GM19240 (cell line): Measurements from ENCODE around the gene JOSD2.
"Not testable (repeated sequence)": the region's sequence is repeated elsewhere in the genome, so short reads cannot be mapped to it uniquely, and the experiment has no call there.

Source experiments
- DNase-seq: peaks from one replicate; pipeline ENCODE4 v3.0.0; 2011; ENCODE audit warnings: low spot score; ENCODE audit not compliant: insufficient read length

The JOSD2 gene

DNA sequence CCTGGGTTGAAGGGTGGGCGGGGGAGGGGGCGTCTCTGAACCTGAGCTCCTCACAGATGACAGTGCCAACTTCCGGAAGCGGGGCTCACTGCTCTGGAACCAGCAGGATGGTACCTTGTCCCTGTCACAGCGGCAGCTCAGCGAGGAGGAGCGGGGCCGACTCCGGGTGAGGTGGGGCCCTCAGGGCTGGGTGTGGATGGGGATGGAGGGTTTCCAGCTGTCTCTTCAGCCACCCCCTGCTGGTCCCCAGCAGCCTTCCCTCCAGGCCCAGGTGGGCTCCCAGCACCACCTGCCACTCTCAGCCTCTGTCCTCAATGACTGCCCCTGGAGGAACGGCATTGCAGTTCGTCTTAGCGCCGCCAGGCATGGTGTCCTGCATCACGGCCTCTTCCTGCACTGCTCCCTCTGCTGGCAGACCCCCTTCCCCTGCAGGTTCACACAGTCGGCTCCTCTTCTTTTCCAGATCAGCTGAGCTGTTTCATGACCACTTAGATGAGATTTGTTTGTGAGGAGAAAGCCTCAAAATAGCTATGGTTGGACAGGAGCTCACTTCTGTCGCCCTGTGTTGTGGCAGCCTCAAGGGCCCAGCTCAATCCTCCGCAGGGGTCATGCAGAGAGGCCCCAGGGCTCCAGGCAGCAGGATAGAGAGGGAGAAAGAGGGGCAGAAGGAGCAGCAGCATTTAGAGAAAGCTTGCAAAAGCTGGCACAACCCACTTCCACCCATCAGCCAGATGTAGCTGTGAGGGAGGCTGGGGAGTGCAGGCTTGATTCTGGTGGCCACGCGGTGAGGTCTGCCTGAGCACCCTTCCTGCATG is 31.9 kb downstream of the JOSD2 start:
- no peak for DNase-seq

DNA sequence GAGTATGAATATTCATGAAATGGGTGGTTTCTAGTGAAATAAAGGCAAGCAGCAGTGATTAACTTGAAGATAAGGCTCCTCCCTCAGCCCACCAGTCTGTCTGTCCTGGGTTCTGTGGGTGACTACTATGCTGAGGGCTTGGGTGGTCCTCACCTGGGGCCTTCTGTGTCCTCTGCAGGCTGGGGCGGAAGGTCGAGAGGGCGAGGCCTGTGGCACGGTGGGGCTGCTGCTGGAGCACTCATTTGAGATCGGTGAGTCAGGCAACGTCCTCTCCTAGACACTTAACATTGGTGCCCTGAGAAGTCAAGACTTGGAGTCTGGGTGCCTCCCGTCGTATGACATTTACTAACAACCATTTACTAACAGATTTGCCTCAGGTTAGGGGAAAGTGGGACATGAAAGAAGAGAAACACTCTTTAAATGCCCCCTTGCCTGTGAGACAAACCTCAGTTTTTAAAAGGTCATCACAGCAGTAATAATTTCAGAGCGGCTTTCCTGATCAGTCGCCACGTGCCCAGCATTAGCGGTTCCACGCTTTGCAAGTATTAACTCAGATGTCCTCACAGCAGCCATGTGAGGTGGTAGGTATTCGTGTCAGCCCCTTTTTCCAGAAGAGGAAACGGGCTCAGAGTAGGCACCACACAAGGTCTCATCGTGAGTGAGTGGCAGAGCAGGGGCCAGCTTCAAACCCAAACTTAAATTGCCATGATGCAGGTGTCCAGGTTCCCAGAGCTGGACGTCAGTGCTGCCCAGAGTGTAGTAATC is 33.1 kb downstream of the JOSD2 start:
- DNase-seq = no peak

DNA sequence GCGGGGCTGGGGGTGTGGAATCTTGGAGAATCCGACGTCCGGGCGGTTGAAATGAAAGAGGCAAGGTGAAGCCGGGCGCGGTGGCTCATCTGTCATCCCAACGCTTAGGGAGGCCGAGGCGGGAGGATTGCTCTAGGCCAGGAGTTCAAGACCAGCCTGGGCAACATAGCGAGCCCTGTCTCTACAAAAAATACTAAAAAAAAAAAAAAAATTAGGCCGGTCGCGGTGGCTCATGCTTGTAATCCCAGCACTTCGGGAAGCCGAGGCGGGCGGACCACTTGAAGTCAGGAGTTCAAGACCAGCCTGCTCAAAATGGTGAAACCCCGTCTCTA is 34.1 kb downstream of the JOSD2 start:
- DNase-seq = no peak

DNA sequence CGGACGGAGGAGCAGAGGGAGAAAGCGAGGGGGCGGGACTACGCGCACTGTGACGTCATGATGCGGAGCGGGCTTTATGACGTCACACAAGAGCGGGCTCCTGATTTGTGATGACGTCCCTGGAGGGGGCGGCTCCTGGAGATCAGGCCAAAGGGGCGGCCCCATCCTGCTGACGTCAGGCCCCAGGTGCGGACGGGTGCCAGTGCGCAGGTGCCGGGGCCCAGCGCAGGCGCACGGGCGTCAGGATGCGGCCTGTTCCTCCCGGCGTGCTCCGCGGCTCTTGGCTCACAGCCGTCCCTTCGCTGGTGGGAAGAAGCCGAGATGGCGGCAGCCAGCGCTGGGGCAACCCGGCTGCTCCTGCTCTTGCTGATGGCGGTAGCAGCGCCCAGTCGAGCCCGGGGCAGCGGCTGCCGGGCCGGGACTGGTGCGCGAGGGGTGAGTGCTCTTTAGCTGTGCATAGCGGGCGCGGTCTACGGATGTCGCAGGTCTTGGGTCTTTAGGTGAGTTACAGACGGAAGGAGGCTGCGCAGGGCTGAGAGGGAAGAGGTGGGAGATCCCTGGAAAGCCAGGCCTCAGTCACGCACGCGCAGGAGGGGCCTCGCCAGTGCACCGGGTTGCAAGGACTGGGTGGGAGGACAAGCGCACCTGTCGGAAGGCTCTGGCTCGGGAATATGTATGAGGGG is 34.6 kb downstream of the JOSD2 start, which contains the start of the genes EMC10 and GARIN5A:
Gene EMC10 (plus strand): TSS at position 284 of the 683 bp plus-strand sequence. CDS start 38 bp downstream, at position 322.
Gene GARIN5A (minus strand): TSS at position 625 of the 683 bp plus-strand sequence. CDS start 460 bp downstream, at position 165.
- peak; percentile 100 for DNase-seq

- no peak for DNase-seq
These were observed 35.2 kb downstream of the JOSD2 start for GRCh38 chr19:50475736-50476223.

DNA sequence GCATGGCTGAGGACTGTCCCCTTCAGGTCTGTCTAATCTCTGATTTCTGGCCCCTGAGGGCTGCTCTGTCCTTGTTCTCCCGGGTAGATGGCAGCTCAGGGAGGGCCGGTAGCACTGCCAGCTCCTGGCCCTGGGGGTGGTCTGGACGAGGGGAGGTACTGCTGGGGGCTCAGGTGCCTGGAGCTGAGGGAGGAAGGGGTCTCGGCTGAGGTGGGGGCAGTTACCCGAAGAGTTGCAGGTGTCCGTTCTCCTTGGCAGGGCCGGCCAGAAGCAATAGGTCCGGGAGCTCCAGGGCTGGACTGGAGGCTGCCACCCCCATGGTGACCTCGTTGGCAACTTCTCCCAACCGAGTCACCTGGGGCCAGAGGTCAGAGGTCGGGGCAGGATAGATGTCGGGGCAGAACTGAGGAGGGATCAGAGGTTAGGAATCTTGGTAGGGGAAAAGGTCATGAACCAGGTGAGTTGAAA is 35.9 kb downstream of the JOSD2 start:
- no peak for DNase-seq

DNA sequence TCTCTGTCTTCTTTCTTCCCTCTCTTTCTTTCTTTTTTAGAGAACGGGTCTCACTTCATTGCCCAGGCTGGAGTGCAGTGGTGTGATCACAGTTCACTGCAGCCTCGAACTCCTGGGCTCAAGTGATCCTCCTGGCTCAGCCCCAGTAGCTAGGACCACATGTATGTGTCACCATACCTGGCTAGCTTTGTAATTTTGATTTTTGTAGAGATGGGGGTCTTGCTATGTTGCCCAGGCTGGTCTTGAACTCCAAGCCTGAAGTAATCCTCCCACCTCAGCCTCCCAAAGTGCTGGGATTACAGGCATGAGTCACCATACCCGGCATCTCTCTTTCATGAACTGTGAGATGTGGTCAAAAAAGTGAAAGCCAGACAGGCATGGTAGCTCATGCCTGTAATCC is 37.7 kb downstream of the JOSD2 start:
- DNase-seq = not testable (repeated sequence)

GRCh38 chr19:50468818-50469217 is 42.2 kb downstream of the JOSD2 start:
- no peak for DNase-seq

- DNase-seq = no peak
These were observed 43.4 kb downstream of the JOSD2 start for GRCh38 chr19:50467566-50467965.

DNA sequence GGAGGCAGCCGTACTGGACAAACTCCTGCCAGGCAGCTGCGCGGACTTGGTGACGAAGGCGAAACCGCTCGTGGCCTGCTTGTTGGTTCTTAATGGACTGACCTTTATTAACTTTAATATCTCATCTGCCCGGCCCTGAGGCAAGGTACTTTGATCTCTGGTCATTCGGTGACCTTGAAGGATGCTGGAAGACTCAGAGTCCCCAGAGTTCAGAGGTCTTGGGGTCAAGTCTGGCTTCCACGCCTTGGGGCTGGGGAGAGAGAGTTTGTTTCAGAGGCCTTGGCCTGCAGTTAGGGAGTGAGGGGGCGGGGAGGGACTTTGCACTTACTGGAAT is 44.3 kb downstream of the JOSD2 start:
- no peak for DNase-seq

- no peak for DNase-seq
These were observed 44.8 kb downstream of the JOSD2 start for GRCh38 chr19:50465986-50466705.

GRCh38 chr19:50465000-50465399 is 46.0 kb downstream of the JOSD2 start:
- DNase-seq = no peak

DNA sequence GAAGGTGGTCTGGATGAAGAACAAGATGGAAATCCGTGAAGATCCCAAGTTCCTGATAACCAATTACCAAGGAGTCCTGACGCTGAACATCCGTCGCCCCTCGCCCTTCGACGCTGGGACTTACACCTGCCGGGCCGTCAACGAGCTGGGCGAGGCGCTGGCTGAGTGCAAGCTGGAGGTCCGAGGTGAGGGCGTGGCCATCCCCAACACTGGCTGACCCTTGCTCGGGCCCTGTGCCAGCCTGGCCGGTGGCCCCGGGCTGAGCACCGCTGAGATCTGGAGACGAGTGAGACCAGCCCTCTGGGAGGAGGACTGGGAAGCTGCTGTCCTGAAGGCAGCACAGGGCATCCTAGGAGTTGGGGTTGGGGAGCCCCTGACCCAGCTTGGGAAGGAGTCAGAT is 46.6 kb downstream of the JOSD2 start:
- no peak for DNase-seq

DNA sequence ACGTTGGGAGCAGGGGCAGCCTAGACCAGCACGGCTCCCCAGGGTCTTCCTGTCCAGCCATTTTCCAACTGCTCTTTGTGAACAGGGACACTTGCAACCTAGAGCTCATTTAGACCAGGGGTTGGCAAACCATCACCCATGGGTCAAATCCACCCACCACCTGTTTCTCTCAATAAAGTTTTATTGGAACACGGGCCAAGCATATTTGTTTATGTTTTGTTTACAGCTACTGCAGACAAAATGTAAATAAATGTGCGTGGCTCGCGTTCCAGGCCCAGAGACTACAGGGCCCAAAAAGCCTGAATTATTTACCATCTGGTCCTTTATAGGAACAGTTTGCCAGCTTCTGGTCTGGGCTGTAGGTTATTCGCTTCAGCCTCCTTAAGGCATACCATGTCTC is 48.0 kb downstream of the JOSD2 start:
- no peak for DNase-seq

DNA sequence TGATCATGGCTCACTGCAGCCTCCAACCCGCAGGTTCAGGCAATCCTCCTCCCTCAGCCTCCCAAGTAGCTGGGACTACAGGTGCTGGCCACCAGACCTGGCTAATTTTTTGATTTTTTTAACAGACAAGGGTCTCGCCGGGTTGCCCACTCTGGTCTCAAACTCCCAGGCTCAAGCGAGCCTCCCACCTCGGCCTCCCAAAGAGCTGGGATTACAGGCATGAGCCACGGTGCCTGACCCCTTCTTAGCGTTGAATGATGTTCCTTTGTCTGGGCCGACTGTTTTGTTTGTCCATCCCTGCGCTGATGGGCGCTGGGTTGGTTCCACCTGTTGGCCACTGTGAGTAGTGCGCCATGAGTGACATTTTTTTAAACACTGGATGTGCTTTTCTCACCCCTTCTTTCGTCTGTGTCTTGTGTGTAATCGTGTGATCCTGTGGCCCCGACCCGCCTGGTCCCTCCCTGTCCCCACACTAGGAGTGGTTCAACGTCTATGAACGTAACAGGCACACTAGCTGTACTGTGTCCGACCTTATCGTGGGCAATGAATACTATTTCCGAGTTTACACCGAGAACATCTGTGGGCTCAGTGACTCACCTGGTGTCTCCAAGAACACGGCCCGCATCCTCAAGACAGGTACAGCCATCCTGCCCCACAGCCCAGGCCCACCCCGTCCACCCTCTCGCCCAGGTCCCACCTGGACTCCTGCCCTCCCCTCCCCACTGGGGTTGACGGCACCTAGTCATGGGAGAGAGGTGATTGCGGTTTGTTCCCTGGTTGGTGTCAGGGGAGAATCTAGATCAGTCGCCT is 49.7 kb downstream of the JOSD2 start:
- DNase-seq = peak; percentile 97

DNA sequence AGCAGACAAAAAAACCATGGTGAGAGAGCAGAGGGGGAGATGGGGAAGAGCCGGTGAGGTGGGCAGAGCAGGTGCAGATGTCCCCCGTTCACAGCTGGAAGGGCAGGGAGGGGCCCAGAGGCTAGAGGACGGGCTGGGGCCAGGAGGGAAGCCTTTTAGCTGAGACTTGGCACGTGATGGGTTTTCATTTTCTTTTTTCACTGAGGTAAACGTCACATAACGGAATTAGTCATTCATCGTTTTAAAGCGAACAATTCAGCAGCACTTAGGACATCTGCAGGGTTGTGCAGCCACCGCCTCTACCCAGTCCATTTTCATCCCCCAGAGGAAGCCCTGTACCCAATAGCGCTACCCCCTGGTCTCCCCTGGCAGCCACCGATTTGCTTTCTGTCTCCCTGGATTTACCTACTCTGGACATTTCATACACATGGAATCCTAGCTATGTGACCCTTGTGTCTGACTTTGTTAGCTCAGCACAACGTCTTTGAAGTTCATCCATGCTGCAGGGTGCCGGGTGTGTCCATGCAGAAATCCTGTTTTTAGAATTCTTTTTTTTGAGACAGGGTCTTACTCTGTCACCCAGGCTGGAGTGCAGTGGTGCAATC is 50.7 kb downstream of the JOSD2 start:
- DNase-seq = peak; percentile 92

DNA sequence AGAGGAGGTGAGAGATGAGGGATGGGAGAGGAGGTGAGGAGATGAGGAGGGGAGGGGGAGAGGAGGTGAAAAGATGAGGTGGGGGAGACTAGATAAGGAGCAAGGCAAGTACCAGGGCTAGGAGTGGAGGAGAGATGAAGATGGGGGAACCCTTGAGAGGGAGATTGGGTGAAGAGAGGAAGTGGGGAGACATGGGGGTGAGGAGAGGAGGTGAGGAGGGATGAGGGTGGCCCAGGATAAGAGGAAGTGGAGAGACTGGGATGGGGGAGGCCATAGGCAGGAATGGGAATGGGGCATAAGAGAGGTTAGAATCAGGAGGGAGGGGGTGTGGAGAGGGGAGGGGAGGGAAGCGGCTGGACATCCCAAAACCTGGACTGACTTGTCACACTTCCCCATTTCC is 51.4 kb downstream of the JOSD2 start:
- no peak for DNase-seq

DNA sequence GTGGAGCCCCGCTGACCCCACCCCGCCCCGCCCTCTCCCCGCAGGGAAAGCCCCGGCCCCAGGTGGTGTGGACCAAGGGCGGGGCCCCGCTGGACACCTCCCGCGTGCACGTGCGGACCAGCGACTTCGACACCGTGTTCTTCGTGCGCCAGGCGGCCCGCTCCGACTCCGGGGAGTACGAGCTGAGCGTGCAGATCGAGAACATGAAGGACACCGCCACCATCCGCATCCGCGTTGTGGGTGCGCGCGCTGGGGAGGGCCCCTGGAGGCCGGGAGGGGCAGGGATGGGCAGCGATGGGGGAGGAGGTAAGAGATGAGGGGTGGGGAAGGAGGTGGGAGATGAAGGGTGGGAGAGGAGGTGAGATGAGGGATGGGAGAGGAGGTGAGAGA is 51.9 kb downstream of the JOSD2 start:
- DNase-seq = no peak

DNA sequence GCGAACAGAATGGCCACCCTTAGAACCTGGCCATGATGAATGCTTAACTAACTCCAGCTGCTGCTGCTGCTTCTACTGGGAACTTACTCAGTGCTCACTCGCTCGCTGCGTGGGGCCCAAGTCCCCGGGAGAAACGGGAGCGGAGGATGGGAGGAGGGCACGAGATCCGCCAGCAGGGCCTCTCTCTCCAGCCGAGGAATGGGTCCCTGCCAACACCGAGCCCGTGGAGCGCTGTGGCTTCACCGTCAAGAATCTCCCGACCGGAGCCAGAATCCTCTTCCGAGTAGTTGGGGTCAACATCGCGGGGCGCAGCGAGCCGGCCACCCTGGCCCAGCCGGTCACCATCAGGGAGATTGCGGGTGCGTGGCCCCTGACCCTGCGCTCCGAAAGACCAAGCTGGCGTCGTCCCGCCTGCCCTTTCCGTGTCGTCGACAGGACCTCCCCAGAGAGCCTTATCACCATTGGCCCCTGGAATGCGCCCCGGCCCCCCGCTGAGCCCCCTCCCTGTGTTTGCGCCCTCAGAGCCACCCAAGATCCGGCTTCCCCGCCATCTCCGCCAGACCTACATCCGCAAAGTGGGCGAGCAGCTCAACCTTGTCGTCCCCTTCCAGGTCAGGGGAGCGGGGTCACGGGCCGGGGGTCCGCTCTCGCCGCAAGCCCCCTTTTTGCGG is 52.5 kb downstream of the JOSD2 start:
- no peak for DNase-seq
